SH-SY5Y (cell line): Measurements from ENCODE around the gene EPAS1.

ENCODE experiments used
- GATA2 ChIP-seq: IDR thresholded peaks from 2 replicates; pipeline ENCODE4 v1.6.1; 2011; ENCODE audit warnings: mild to moderate bottlenecking, low read depth, low read length
- GATA3 ChIP-seq: IDR thresholded peaks from 2 replicates; pipeline ENCODE4 v1.6.1; 2011; ENCODE audit warnings: low read depth, mild to moderate bottlenecking, low read length, moderate library complexity

The EPAS1 gene

GRCh38 chr2:46358713-46359112 lies 61.5 kb downstream of the EPAS1 start:
- TF ChIP-seq GATA3 (no peak), GATA2 (no peak)

GRCh38 chr2:46360303-46360702 lies 63.1 kb downstream of the EPAS1 start:
- TF ChIP-seq GATA3 (no peak), GATA2 (no peak)

GRCh38 chr2:46361920-46362666 lies 64.9 kb downstream of the EPAS1 start:
- no peak for TF ChIP-seq GATA3
- no peak for TF ChIP-seq GATA2

GRCh38 chr2:46362667-46363012 lies 65.4 kb downstream of the EPAS1 start:
- no peak for TF ChIP-seq GATA3
- TF ChIP-seq GATA2, result no peak

- TF ChIP-seq GATA2 (no peak), GATA3 (no peak)
These were observed 66.4 kb downstream of the EPAS1 start for GRCh38 chr2:46363535-46364170.

GRCh38 chr2:46364797-46365457 lies 67.7 kb downstream of the EPAS1 start:
- no peak for TF ChIP-seq GATA3
- TF ChIP-seq GATA2, result no peak

- TF ChIP-seq GATA2, result no peak
These were observed 68.9 kb downstream of the EPAS1 start for GRCh38 chr2:46365913-46366667.

- TF ChIP-seq GATA3 (no peak), GATA2 (no peak)
These were observed 69.5 kb downstream of the EPAS1 start for GRCh38 chr2:46366668-46367052.

- no peak for TF ChIP-seq GATA2
- no peak for TF ChIP-seq GATA3
These were observed 70.1 kb downstream of the EPAS1 start for GRCh38 chr2:46367286-46367685.

GRCh38 chr2:46368401-46368800 lies 71.2 kb downstream of the EPAS1 start:
- TF ChIP-seq GATA3 (no peak), GATA2 (no peak)

- TF ChIP-seq GATA2, result no peak
- no peak for TF ChIP-seq GATA3
These were observed 72.6 kb downstream of the EPAS1 start for GRCh38 chr2:46369783-46370182.

GRCh38 chr2:46371854-46372253 lies 74.6 kb downstream of the EPAS1 start:
- no peak for TF ChIP-seq GATA2
- no peak for TF ChIP-seq GATA3

GRCh38 chr2:46372475-46372874 lies 75.3 kb downstream of the EPAS1 start:
- TF ChIP-seq GATA2 (no peak), GATA3 (no peak)

GRCh38 chr2:46373238-46373637 lies 76.0 kb downstream of the EPAS1 start:
- TF ChIP-seq GATA3, result no peak
- TF ChIP-seq GATA2, result no peak
